Cardiac fibroblast (primary cell): ENCODE data around the gene RAD9A.

Source experiments
- DNase-seq, 2 donors: peaks; one replicate each; pipeline versions ENCODE4 v3.0.0 to v3.0.0-alpha.2; 2010; ENCODE audit warnings: low read depth in 2 of 2
- H3K4me3 ChIP-seq, 2 donors: replicated peaks in 1 of 2; 1 replicate in 1 of 2; 2 replicates in 1 of 2; pipeline ENCODE4 v1.5.1; 2011; ENCODE audit warnings: low read depth in 2 of 2, low read length in 2 of 2, mild to moderate bottlenecking in 2 of 2, moderate library complexity in 1 of 2
- CTCF ChIP-seq: IDR thresholded peaks from one replicate; pipeline ENCODE4 v1.5.1; 2011; ENCODE audit warnings: low read depth, mild to moderate bottlenecking, low read length, inconsistent platforms

RAD9A gene

DNA sequence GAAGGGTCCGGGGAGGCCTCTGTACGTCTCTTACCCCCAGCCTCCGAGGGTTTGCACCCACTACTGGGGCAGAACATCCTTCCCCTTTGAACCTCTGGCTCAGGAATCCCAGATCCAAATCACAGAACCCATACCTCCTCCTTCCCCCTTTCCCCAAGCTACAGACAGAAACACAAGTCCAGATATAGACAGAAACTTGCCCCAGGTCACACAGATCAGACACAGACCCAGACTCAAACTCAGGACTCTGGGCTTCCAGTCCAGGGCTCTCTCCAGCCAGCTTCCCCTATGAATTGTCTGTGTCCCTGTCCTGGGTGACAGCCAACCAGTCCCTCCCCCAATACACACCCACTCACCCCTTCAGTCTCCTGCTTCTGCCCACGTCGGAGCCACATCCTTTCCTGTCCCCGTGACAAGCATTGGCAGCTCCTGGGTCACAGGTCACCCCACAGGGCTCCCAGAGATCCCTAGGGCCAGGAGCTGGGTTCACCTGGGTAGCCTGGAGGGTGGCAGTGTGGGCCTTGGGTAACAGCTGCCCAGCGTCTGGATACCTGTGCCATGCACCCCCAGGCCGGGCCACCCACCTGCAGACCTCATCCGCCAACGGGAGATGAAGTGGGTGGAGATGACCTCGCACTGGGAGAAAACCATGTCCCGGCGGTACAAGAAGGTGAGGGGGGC lies 12.9 kb downstream of the RAD9A start:
- no peak overlapping the region for H3K4me3 ChIP-seq
- no peak for TF ChIP-seq CTCF
- no peak for DNase-seq

GRCh38 chr11:67405196-67405567 lies 13.4 kb downstream of the RAD9A start:
- no peak for TF ChIP-seq CTCF
- DNase-seq, result no peak
- H3K4me3 ChIP-seq, result no peak overlapping the region

GRCh38 chr11:67405688-67406339 lies 14.0 kb downstream of the RAD9A start:
- no peak for TF ChIP-seq CTCF
- no peak overlapping the region for H3K4me3 ChIP-seq
- DNase-seq, result no peak

DNA sequence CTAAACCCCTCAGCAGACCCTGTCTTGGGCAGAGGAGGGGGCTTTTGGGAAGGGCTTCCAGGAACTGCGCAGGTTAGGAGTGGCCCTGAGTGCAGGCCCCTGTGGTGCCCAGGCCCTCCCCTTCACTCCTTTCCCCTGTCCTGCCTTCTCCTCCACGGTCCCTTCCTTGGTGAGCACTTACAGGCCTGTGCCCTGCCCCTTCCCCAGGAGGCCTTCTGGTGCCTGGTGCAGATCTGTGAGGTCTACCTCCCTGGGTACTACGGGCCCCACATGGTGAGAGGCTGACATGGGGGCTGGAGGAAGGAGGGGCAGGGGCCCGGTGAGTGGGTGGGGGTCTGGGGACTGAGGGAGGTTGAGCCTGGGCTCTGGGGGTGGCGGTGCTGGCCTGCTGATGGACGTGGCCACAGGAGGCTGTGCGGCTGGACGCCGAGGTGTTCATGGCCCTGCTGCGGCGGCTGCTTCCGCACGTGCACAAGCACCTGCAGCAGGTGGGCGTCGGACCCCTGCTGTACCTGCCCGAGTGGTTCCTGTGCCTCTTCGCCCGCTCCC lies 14.7 kb downstream of the RAD9A start:
- no peak overlapping the region for H3K4me3 ChIP-seq
- TF ChIP-seq CTCF, result no peak
- DNase-seq, result no peak

- H3K4me3 ChIP-seq, result no peak overlapping the region
- no peak for DNase-seq
- TF ChIP-seq CTCF, result no peak
Measured at GRCh38 chr11:67406969-67407687, 15.3 kb downstream of the RAD9A start.

- H3K4me3 ChIP-seq, result no peak overlapping the region
- TF ChIP-seq CTCF, result no peak
- no peak for DNase-seq
Measured at GRCh38 chr11:67407688-67408163, 15.9 kb downstream of the RAD9A start.
